K562 (cell line): ENCODE data around the gene C1orf56.
"Not testable (repeated sequence)": the region's sequence is repeated elsewhere in the genome, so short reads cannot be mapped to it uniquely, and the experiment has no call there.

ENCODE experiments used
- CCNT2 ChIP-seq: IDR thresholded peaks from 2 replicates; pipeline ENCODE4 v1.6.1; 2011; ENCODE audit warnings: borderline replicate concordance, low read depth, mild to moderate bottlenecking, moderate library complexity, mixed read lengths, low read length; ENCODE audit not compliant: insufficient read length; ENCODE audit errors: extremely low read depth
- CTCF ChIP-seq, 3 experiments: IDR thresholded peaks in 2 of 3; conservative IDR thresholded peaks in 1 of 3; 2 replicates each; pipeline ENCODE4 v1.5.1; 2011 to 2012; ENCODE audit warnings: low read length in 3 of 3, mild to moderate bottlenecking in 3 of 3, control low read depth in 2 of 3, improper control_type of control experiment in 1 of 3, inconsistent platforms in 1 of 3, low read depth in 1 of 3, mixed read lengths in 1 of 3, moderate library complexity in 1 of 3; ENCODE audit not compliant: insufficient read depth in 2 of 3
- EP300 ChIP-seq: IDR thresholded peaks from 2 replicates; pipeline ENCODE4 v1.6.1; 2012; ENCODE audit warnings: low read length, improper control_type of control experiment
- FOXP1 ChIP-seq: sonication (generic); formaldehyde crosslinking; IDR thresholded peaks from 2 replicates; pipeline ENCODE4 v1.8.0; 2022; ENCODE audit warnings: mild to moderate bottlenecking, missing genetic modification reagents
- HDGF ChIP-seq: fragments of 450-650 bp; IDR thresholded peaks from 2 replicates; pipeline ENCODE4 v1.6.1; 2016
- NONO ChIP-seq, 2 experiments: fragments of 200-400 bp in 1 of 2; fragments of 450-650 bp in 1 of 2; formaldehyde crosslinking in 1 of 2; IDR thresholded peaks; 2 replicates each; pipeline ENCODE4 v1.6.1; 2017; ENCODE audit warnings: low read depth in 2 of 2, mild to moderate bottlenecking in 2 of 2, moderate library complexity in 2 of 2, low read length in 1 of 2
- RNF2 ChIP-seq: sonication (generic); IDR thresholded peaks from 2 replicates; pipeline ENCODE4 v1.6.1; 2016
- SREBF2 ChIP-seq: sonication (generic); formaldehyde crosslinking; IDR thresholded peaks from 2 replicates; pipeline ENCODE4 v1.4.0; 2020; ENCODE audit warnings: mild to moderate bottlenecking, missing genetic modification reagents
- XRCC3 ChIP-seq: fragments of 450-650 bp; IDR thresholded peaks from 2 replicates; pipeline ENCODE4 v1.6.1; 2017; ENCODE audit warnings: mild to moderate bottlenecking, moderate library complexity
- ZBTB8A ChIP-seq: fragments of 450-650 bp; IDR thresholded peaks from 2 replicates; pipeline ENCODE4 v1.6.1; 2018; ENCODE audit warnings: mild to moderate bottlenecking, moderate library complexity; ENCODE audit not compliant: partially characterized antibody
- ZFP91 ChIP-seq: sonication (generic); formaldehyde crosslinking; IDR thresholded peaks from 2 replicates; pipeline ENCODE4 v1.8.0; 2022; ENCODE audit warnings: mild to moderate bottlenecking, missing genetic modification reagents
- TF ChIP-seq, protein P1 (sequence below): sonication (generic); formaldehyde crosslinking; IDR thresholded peaks from 2 replicates; pipeline ENCODE4 v1.8.0; 2022; ENCODE audit warnings: mild to moderate bottlenecking, missing genetic modification reagents, borderline replicate concordance

DNA sequence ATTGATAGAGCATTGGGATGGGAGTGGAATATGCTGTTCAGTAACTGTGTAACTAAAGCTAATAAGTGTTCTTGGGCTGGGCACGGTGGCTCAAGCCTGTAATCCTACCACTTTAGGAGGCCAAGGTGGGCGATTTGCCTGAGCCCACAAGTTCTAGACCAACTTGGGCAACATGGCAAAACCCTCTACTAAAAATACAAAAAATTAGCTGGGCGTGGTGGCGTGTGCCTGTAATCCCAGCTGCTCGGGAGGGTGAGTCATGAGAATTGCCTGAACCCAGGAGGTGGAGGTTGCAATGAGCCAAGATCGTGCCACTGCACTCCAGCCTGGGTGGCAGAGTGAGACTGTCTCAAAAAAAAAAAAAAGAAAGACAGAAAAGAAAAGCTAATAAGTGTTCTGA lies 49.9 kb downstream of the C1orf56 start:
- TF ChIP-seq, protein P1, sequence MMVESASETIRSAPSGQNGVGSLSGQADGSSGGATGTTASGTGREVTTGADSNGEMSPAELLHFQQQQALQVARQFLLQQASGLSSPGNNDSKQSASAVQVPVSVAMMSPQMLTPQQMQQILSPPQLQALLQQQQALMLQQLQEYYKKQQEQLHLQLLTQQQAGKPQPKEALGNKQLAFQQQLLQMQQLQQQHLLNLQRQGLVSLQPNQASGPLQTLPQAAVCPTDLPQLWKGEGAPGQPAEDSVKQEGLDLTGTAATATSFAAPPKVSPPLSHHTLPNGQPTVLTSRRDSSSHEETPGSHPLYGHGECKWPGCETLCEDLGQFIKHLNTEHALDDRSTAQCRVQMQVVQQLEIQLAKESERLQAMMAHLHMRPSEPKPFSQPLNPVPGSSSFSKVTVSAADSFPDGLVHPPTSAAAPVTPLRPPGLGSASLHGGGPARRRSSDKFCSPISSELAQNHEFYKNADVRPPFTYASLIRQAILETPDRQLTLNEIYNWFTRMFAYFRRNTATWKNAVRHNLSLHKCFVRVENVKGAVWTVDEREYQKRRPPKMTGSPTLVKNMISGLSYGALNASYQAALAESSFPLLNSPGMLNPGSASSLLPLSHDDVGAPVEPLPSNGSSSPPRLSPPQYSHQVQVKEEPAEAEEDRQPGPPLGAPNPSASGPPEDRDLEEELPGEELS (CRISPR knock-in tag), result not testable (repeated sequence)
- TF ChIP-seq XRCC3; RNF2; EP300; CCNT2; SREBF2 (CRISPR knock-in tag); CTCF (IDR thresholded peaks at IDR 0.05 in 2 of 3, conservative IDR thresholded peaks at IDR 0.05 in 1 of 3; ENCODE audit: insufficient read depth in 2 of 3, low read depth in 1 of 3, low read length in 3 of 3); ZFP91 (CRISPR knock-in tag); ZBTB8A; HDGF; FOXP1 (CRISPR knock-in tag); NONO (IDR thresholded peaks at IDR 0.05; ENCODE audit: low read depth in 2 of 2, low read length in 1 of 2): not testable (repeated sequence)
